Neural cell (in vitro differentiated cells): ENCODE results near the gene CYP4F3. TPM values are rescaled to one million over a fixed set of nuclear protein-coding genes. Genes with fewer than 3 reads are reported as not detected.

Experiments used
- H2AFZ ChIP-seq: fragments of 200-600, 300-800 bp; sonication (generic), shearing (Covaris generic); 2 replicates; pipeline ENCODE4 v1.6.0; 2014; ENCODE audit warnings: low read depth, mild to moderate bottlenecking, antibody characterized with exemption, low read length, moderate library complexity
- H3F3A ChIP-seq: fragments of 200-600 bp; shearing (Covaris generic); 2 replicates; pipeline ENCODE4 v1.6.1; 2016; ENCODE audit warnings: mild to moderate bottlenecking, moderate library complexity, mixed read lengths, antibody characterized with exemption, low read length; ENCODE audit not compliant: insufficient read depth, poor library complexity, severe bottlenecking
- H3K27ac ChIP-seq: fragments of 200-600, 300-800 bp; sonication (generic), shearing (Covaris generic); 2 replicates; pipeline ENCODE4 v1.5.1; 2014; ENCODE audit warnings: mild to moderate bottlenecking, low read length, moderate library complexity
- H3K27me3 ChIP-seq: fragments of 300-800, 200-600 bp; sonication (generic), shearing (Covaris generic); 2 replicates; pipeline ENCODE4 v1.6.0; 2014; ENCODE audit warnings: mild to moderate bottlenecking, low read depth, low read length, moderate library complexity; ENCODE audit not compliant: insufficient read depth
- H3K36me3 ChIP-seq: fragments of 300-800, 200-600 bp; sonication (generic), shearing (Covaris generic); 2 replicates; pipeline ENCODE4 v1.5.1; 2014; ENCODE audit warnings: mild to moderate bottlenecking, antibody characterized with exemption, low read length, moderate library complexity; ENCODE audit not compliant: insufficient read depth
- H3K4me2 ChIP-seq: fragments of 300-800, 200-600 bp; sonication (generic), shearing (Covaris generic); 2 replicates; pipeline ENCODE4 v1.6.0; 2014; ENCODE audit warnings: mild to moderate bottlenecking, low read length
- H3K4me3 ChIP-seq: fragments of 300-800, 200-600 bp; sonication (generic), shearing (Covaris generic); 2 replicates; pipeline ENCODE4 v1.5.1; 2014; ENCODE audit warnings: mild to moderate bottlenecking, low read length, moderate library complexity
- H3K79me2 ChIP-seq: fragments of 200-600 bp; shearing (Covaris generic); replicated peaks from 2 replicates; pipeline ENCODE4 v1.6.0; 2014; ENCODE audit warnings: mild to moderate bottlenecking, low read length, moderate library complexity; ENCODE audit not compliant: insufficient read depth
- H3K9ac ChIP-seq: fragments of 300-800, 200-600 bp; sonication (generic), shearing (Covaris generic); 2 replicates; pipeline ENCODE4 v1.6.1; 2016; ENCODE audit warnings: mild to moderate bottlenecking, low read length, mixed read lengths
- H3K9me2 ChIP-seq: fragments of 200-600 bp; shearing (Covaris generic); 2 replicates; pipeline ENCODE4 v1.6.1; 2016; ENCODE audit warnings: mild to moderate bottlenecking, low read length, mixed read lengths; ENCODE audit not compliant: insufficient read depth
- H3K9me3 ChIP-seq: fragments of 200-600, 300-800 bp; sonication (generic), shearing (Covaris generic); 2 replicates; pipeline ENCODE4 v1.6.1; 2016; ENCODE audit warnings: mild to moderate bottlenecking, mixed run types, low read length, moderate library complexity, mixed read lengths
- H4K20me1 ChIP-seq: fragments of 200-600 bp; shearing (Covaris generic); 2 replicates; pipeline ENCODE4 v1.6.1; 2016; ENCODE audit warnings: mild to moderate bottlenecking, mixed run types; ENCODE audit not compliant: insufficient read depth
- EP300 ChIP-seq: fragments of 450-650 bp; conservative IDR thresholded peaks from 2 replicates; pipeline ENCODE4 v1.6.1; 2014; ENCODE audit warnings: antibody characterized with exemption, mild to moderate bottlenecking, moderate library complexity; ENCODE audit not compliant: poor library complexity, severe bottlenecking
- EZH2 ChIP-seq: fragments of 200-600, 300-800 bp; shearing (Covaris generic), sonication (generic); IDR thresholded peaks from 2 replicates; pipeline ENCODE4 v1.6.1; 2014; ENCODE audit warnings: antibody characterized with exemption, low read length, borderline replicate concordance, mild to moderate bottlenecking; ENCODE audit not compliant: insufficient read depth, poor library complexity, severe bottlenecking
- MXI1 ChIP-seq: fragments of 450-650 bp; conservative IDR thresholded peaks from 2 replicates; pipeline ENCODE4 v1.6.1; 2014; ENCODE audit warnings: antibody characterized with exemption, mild to moderate bottlenecking; ENCODE audit not compliant: poor library complexity, severe bottlenecking
- POLR2AphosphoS5 ChIP-seq: IDR thresholded peaks from 2 replicates; pipeline ENCODE4 v1.6.1; 2012
- RAD21 ChIP-seq: fragments of 450-650 bp; conservative IDR thresholded peaks from 2 replicates; pipeline ENCODE4 v1.6.1; 2014; ENCODE audit warnings: antibody characterized with exemption, mild to moderate bottlenecking, moderate library complexity
- SMC3 ChIP-seq: fragments of 450-650 bp; conservative IDR thresholded peaks from 2 replicates; pipeline ENCODE4 v1.6.1; 2014; ENCODE audit warnings: antibody characterized with exemption, mild to moderate bottlenecking, moderate library complexity; ENCODE audit not compliant: poor library complexity
- TAF1 ChIP-seq: IDR thresholded peaks from 2 replicates; pipeline ENCODE4 v1.6.1; 2012; ENCODE audit warnings: low read depth
- polyA plus RNA-seq: library from polyadenylated mRNA; depleted of rRNA; stranded (reverse); fragments of >200 nt; gene quantifications from 2 replicates; pipeline ENCODE4 v1.2.3, GENCODE V29; 2014
- TF ChIP-seq, protein P1 (sequence below): IDR thresholded peaks from 2 replicates; pipeline ENCODE4 v1.6.1; 2012; ENCODE audit warnings: borderline replicate concordance
- TF ChIP-seq, protein P2 (sequence below): fragments of 450-650 bp; IDR thresholded peaks from 2 replicates; pipeline ENCODE4 v1.5.1; 2014; ENCODE audit warnings: antibody characterized with exemption, mild to moderate bottlenecking, moderate library complexity; ENCODE audit not compliant: poor library complexity, severe bottlenecking

CYP4F3 gene
- polyA plus RNA-seq, 1 donor from 2014 or later: not detected

DNA sequence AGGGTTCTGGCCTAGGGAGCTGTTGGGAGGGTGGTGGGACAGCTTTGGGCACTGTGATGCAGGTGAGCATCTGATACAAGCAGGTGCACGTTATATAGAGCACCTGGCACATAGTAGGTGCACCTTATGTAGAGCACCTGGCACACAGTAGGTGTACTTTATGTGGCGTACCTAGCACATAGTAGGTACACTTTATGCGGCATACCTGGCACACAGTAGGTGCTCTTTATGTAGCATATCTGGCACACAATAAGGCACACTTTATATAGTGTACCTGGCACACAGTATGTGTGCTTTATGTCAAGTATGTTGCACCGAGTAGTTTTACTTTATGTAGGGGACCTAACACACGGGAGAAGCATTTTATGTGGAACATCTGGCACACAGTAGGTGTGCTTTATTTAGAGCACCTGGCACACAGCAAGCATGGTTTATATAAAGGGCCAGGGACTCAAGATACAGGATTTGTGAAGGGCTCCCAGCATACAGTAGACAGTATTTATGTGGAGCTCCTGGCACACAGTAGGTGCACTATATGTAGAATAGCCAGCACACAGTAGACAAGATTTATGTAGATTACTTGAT is 30.6 kb downstream of the CYP4F3 start:
- Histone ChIP-seq H3K79me2 (no peaks in the 10 kb centered on the region), H4K20me1 (no peaks in the 10 kb centered on the region), H3K27me3 (no peaks in the 10 kb centered on the region), H3K9me2 (no peaks in the 10 kb centered on the region), H2AFZ (no peak overlapping the region), H3K9ac (no peak overlapping the region), H3K4me3 (no peak overlapping the region), H3K27ac (no peak overlapping the region), H3K36me3 (no peaks in the 10 kb centered on the region), H3K9me3 (peaks cover 5% of the 10 kb centered on the region), H3K4me2 (no peak overlapping the region), H3F3A (no peaks in the 10 kb centered on the region)
- TF ChIP-seq POLR2AphosphoS5: no peak
- TF ChIP-seq, protein P1, sequence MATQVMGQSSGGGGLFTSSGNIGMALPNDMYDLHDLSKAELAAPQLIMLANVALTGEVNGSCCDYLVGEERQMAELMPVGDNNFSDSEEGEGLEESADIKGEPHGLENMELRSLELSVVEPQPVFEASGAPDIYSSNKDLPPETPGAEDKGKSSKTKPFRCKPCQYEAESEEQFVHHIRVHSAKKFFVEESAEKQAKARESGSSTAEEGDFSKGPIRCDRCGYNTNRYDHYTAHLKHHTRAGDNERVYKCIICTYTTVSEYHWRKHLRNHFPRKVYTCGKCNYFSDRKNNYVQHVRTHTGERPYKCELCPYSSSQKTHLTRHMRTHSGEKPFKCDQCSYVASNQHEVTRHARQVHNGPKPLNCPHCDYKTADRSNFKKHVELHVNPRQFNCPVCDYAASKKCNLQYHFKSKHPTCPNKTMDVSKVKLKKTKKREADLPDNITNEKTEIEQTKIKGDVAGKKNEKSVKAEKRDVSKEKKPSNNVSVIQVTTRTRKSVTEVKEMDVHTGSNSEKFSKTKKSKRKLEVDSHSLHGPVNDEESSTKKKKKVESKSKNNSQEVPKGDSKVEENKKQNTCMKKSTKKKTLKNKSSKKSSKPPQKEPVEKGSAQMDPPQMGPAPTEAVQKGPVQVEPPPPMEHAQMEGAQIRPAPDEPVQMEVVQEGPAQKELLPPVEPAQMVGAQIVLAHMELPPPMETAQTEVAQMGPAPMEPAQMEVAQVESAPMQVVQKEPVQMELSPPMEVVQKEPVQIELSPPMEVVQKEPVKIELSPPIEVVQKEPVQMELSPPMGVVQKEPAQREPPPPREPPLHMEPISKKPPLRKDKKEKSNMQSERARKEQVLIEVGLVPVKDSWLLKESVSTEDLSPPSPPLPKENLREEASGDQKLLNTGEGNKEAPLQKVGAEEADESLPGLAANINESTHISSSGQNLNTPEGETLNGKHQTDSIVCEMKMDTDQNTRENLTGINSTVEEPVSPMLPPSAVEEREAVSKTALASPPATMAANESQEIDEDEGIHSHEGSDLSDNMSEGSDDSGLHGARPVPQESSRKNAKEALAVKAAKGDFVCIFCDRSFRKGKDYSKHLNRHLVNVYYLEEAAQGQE: no peak
- TF ChIP-seq MXI1: no peak
- no peak for TF ChIP-seq SMC3
- no peak for TF ChIP-seq EZH2
- no peak for TF ChIP-seq TAF1
- TF ChIP-seq RAD21: no peak
- TF ChIP-seq EP300: no peak
- TF ChIP-seq, protein P2, sequence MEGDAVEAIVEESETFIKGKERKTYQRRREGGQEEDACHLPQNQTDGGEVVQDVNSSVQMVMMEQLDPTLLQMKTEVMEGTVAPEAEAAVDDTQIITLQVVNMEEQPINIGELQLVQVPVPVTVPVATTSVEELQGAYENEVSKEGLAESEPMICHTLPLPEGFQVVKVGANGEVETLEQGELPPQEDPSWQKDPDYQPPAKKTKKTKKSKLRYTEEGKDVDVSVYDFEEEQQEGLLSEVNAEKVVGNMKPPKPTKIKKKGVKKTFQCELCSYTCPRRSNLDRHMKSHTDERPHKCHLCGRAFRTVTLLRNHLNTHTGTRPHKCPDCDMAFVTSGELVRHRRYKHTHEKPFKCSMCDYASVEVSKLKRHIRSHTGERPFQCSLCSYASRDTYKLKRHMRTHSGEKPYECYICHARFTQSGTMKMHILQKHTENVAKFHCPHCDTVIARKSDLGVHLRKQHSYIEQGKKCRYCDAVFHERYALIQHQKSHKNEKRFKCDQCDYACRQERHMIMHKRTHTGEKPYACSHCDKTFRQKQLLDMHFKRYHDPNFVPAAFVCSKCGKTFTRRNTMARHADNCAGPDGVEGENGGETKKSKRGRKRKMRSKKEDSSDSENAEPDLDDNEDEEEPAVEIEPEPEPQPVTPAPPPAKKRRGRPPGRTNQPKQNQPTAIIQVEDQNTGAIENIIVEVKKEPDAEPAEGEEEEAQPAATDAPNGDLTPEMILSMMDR: no peak

DNA sequence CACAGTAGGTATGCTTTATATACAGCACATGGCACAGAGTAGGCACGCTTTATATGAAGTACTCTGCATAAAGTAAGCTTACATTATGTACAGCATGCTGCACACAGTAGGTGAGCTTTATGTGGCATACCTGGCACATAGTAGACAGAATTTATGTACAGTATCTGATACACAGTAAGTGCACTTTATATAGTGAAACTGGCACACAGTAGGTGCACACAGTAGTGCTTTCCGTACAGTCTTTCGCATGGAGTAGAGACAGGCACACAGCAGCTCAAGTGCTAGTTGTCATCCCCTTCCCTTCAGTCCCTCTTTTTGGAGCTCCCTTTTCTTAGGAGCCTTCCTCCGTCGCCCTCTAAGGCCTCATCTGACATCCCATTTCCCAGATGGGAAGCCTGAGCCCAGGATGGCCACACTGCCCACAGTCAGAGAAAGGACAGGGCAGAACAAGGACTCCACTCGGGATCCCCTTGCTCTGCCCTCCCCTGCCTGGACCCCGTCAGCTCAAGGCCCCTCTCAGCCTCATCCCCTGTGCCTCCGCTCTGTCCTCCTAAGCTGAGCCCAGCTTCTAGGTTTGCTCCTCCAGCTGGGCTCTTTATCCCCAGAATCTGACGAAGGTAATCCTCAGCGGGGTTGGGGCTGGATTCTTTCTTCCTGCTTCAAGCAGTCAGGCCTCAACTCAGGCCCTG is 31.3 kb downstream of the CYP4F3 start:
- Histone ChIP-seq H3K27ac (no peak overlapping the region), H3K27me3 (no peaks in the 10 kb centered on the region), H3K9me3 (peaks cover 3% of the 10 kb centered on the region), H3K36me3 (no peaks in the 10 kb centered on the region), H3K4me3 (no peak overlapping the region), H4K20me1 (no peaks in the 10 kb centered on the region), H3K4me2 (no peak overlapping the region), H3K9me2 (no peaks in the 10 kb centered on the region), H3F3A (no peaks in the 10 kb centered on the region), H3K79me2 (no peaks in the 10 kb centered on the region), H2AFZ (no peak overlapping the region), H3K9ac (no peak overlapping the region)
- TF ChIP-seq SMC3 (no peak), EZH2 (no peak), POLR2AphosphoS5 (no peak)
- TF ChIP-seq, protein P1: no peak
- TF ChIP-seq, protein P2: no peak
